T-helper 1 cell treated with Interleukin-12 subunit alpha and Interleukin-12 subunit beta and Interleukin-4 antibody, amounts not matched to agents 30 μg/mL and 1 μg/mL, for 36 hours (primary cell): Measurements from ENCODE around the gene PFKM.

ENCODE experiments used
- H3K27ac Mint-ChIP-seq: one replicate; pipeline ENCODE4 v1.8.0; 2021; ENCODE audit warnings: mild to moderate bottlenecking, mixed read lengths
- H3K27me3 Mint-ChIP-seq: one replicate; pipeline ENCODE4 v1.8.0; 2021; ENCODE audit warnings: low read depth, mixed read lengths
- H3K36me3 Mint-ChIP-seq: one replicate; pipeline ENCODE4 v1.8.0; 2021; ENCODE audit warnings: low read depth, mixed read lengths
- H3K4me1 Mint-ChIP-seq: one replicate; pipeline ENCODE4 v1.8.0; 2021; ENCODE audit warnings: low read depth, mixed read lengths
- H3K4me3 Mint-ChIP-seq: one replicate; pipeline ENCODE4 v1.8.0; 2021; ENCODE audit warnings: mild to moderate bottlenecking, moderate library complexity, mixed read lengths
- H3K9me3 Mint-ChIP-seq: one replicate; pipeline ENCODE4 v1.8.0; 2021; ENCODE audit warnings: mixed read lengths

The PFKM gene

DNA sequence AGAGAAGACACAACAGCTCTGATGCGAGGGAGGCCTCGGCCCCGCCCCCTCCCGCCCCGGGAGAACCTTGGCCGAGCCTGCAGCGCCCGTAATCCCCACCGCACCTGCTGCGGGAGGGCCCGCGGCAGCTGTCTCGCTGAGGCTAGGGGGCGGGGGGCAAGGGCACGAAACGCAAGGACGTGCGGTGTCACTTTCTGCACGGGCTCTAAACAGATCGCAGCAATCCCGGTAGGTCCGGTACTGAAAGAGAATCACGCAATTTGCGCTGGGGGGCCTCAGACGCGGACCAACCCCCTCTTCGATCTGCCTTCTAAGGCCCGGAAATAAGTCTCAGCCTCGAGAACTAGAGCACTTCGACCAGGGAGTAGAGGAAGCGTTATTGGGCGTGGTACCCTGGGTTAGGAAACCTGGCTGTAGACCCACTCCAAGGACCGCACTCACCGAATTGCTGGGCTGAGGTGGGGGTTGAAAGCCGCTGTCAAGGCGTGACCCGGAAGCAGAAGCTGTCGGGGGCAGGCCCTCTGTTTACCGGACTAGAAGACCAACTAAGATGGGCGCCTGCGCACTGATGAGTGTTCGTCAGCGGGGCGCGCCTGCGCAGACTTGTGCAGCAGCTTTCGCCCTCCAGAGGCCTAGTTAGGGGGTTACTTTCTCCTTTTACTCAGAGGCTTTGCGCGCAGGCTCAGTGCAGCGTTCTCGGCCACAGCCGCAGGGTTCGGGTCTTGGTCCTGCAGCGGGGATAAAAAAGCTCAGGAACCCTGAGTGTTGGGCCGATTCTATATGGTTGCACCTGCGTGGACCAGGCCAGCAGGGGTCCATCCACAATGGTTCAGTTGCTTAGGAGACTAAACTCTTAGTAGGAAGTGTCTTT lies 38.1 kb downstream of the PFKM start, which contains the start of gene ASB8:
Gene ASB8 (minus strand): TSS at position 498 of the 871 bp plus-strand sequence. CDS start 4,019 bp downstream, outside the sequence.
- H3K4me1 Mint-ChIP-seq, result peaks cover 24% of the 10 kb centered on the region
- peaks cover 15% of the 10 kb centered on the region for H3K36me3 Mint-ChIP-seq
- H3K27me3 Mint-ChIP-seq, result peaks cover 7% of the 10 kb centered on the region
- peak within 1 kb of the TSS; percentile 94 for H3K27ac Mint-ChIP-seq
- H3K9me3 Mint-ChIP-seq, result no peaks in the 10 kb centered on the region
- H3K4me3 Mint-ChIP-seq, result peak within 1 kb of the TSS; percentile 94

DNA sequence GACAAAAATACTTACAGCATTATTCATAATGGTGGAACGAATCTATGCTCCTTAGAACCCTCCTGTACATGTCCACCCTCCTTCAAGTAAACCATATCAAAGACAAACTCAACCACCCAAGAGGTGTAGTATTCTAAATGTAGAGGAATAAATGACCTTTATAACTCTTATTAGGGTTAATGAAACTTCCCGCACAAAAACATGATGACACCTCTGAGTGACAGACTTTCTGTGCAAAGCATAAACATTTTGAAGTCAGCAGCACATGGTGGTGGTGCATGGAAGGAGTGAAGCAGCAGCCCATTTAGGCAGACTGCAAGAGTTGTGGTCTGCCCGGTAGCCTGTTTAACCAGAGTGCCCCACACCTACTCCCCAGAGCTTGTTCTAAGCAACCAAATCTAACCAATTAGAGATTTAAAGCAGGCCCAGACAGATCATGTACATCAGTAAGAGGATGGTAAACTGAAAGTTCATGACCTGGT lies 38.8 kb downstream of the PFKM start:
- Mint-ChIP-seq H3K4me1 (peaks cover 23% of the 10 kb centered on the region), H3K27ac (peak overlapping the region; percentile 94), H3K4me3 (peak overlapping the region; percentile 94), H3K27me3 (peaks cover 7% of the 10 kb centered on the region), H3K9me3 (no peaks in the 10 kb centered on the region), H3K36me3 (peaks cover 14% of the 10 kb centered on the region)

DNA sequence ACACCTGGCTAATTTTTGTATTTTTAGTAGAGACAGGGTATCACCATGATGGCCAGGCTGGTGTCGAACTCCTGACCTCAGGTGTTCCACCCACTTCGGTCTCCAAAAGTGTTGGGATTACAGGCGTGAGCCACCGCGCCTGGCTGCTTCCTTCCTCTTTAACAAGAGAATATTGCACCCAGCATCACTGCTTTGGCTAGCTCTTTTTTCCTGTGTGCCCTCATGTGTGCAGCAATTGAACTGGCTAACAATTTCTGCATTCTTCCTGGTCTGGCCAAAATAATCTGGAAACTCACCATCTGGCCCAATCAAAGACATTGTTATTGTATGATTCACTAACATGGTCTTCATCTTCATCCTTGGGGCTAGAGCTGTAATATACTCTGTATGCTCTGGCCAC lies 40.9 kb downstream of the PFKM start:
- peaks cover 15% of the 10 kb centered on the region for H3K4me1 Mint-ChIP-seq
- H3K9me3 Mint-ChIP-seq, result no peaks in the 10 kb centered on the region
- no peak overlapping the region for H3K27ac Mint-ChIP-seq
- peaks cover 5% of the 10 kb centered on the region for H3K36me3 Mint-ChIP-seq
- H3K27me3 Mint-ChIP-seq, result peaks cover 16% of the 10 kb centered on the region
- H3K4me3 Mint-ChIP-seq, result no peak overlapping the region

DNA sequence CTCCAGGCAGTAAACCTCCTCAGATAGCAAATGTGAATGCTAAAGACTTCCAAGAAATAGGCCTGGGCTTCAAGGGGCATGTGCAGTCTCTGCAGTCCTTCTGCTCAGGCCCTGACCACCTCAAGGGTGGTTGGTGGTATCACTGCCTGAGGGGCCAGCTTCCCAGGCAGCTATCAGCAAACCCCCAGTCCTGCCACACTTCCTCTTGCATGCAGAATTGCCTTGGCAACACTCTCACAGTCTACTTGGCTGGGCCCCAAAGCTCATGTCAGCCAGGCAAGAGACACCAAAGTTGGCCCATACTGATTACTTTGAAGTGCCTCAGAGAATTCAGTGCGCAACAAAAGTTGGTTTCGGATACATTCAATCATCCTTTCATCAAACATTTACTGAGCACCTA lies 41.6 kb downstream of the PFKM start:
- peaks cover 17% of the 10 kb centered on the region for H3K4me1 Mint-ChIP-seq
- H3K27ac Mint-ChIP-seq, result no peak overlapping the region
- peaks cover 22% of the 10 kb centered on the region for H3K27me3 Mint-ChIP-seq
- H3K4me3 Mint-ChIP-seq, result no peak overlapping the region
- no peaks in the 10 kb centered on the region for H3K9me3 Mint-ChIP-seq
- H3K36me3 Mint-ChIP-seq, result peaks cover 5% of the 10 kb centered on the region

DNA sequence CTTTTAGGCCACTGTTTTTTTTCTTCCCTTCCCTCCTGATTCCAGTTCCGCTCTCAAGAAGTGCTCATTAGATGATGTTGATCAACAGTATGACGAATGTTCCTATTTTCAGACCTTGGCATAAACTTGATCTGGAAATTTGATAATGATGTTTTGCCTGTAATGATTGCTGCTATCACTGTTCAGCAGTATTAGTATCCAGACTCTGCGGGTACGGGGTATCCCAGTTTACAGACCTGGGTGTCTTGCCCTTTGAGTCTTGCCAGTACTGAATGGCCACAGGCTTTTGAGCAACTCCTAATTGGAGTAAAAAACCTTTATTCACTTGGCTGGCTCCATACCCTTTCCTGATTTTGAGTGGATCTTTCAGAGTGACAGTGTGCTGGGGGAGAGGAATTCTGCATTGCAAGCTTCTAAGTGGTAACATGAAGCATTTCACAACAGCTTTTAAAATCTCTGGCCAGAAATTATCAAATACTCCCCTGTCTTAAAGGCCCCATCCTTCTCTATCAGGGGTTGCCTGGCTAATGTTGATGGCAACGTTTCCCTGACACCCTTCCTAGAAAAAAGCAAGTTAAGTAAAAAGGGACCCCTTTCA lies 44.1 kb downstream of the PFKM start:
- H3K9me3 Mint-ChIP-seq, result no peaks in the 10 kb centered on the region
- peaks cover 2% of the 10 kb centered on the region for H3K4me1 Mint-ChIP-seq
- no peak overlapping the region for H3K27ac Mint-ChIP-seq
- no peaks in the 10 kb centered on the region for H3K36me3 Mint-ChIP-seq
- H3K4me3 Mint-ChIP-seq, result no peak overlapping the region
- peaks cover 35% of the 10 kb centered on the region for H3K27me3 Mint-ChIP-seq

DNA sequence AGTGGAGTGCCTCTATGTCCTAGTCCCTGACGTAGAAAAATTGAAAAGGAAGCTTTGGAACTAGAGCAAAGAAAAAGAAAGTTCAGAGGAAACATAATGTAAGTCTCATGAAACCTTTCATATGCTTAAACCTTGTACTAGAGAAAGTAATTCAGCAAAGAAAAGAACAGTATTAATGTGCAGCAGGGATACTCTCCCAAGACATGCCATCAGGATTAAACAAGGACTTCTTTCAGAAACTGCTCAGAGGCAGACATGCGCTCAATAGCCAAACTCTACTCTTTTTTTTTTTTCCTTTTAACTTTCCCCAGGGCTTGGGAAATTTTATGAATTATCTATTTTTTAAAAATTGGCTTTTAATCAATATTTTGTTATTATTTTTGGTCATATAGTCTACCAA lies 45.3 kb downstream of the PFKM start:
- Mint-ChIP-seq H3K27me3 (peaks cover 35% of the 10 kb centered on the region), H3K27ac (no peak overlapping the region), H3K4me3 (no peak overlapping the region), H3K9me3 (no peaks in the 10 kb centered on the region), H3K4me1 (peaks cover 2% of the 10 kb centered on the region), H3K36me3 (no peaks in the 10 kb centered on the region)

DNA sequence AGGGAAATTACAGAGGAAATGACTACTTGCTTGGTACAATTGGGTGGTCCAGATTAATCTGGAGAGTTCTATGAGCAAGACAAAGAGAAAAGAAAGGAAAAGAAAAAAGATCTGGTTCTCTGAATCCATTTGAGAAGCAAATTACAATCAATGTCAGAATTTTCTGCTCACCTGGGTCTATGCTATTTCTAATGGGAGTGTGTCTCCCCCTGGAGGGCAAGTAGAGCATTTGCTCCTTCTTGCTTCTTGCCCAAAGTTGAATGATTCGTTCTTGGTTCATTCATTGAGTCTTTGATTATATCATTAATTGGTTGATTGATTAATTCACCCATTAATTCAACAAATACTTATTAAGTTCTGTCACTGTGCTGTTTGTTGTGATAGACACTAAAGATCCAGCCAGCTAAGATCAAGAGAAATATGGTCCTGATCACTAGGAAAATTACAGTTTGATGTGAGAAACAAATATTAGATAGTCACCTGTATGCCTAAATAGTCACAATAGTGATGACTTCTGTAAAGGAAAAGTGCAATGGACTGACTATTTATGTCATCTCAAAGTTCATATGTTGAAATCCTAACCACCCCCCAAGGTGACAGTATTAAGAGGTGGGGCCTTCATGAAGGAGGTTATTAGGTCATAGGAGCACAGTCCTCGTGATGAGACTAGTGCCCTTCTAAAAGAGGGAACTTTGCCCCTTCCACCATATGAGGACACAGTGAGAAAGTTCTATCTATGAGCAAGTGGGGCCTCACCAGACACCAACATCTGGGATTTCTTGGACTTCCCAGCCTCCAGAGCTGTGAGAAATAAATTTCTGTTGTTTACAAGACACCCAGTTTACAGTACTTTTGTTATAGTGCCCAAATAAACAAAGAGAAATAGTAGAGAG lies 46.2 kb downstream of the PFKM start:
- no peaks in the 10 kb centered on the region for H3K9me3 Mint-ChIP-seq
- peaks cover 35% of the 10 kb centered on the region for H3K27me3 Mint-ChIP-seq
- H3K4me3 Mint-ChIP-seq, result no peak overlapping the region
- H3K36me3 Mint-ChIP-seq, result no peaks in the 10 kb centered on the region
- peaks cover 2% of the 10 kb centered on the region for H3K4me1 Mint-ChIP-seq
- H3K27ac Mint-ChIP-seq, result peak overlapping the region; percentile 12

DNA sequence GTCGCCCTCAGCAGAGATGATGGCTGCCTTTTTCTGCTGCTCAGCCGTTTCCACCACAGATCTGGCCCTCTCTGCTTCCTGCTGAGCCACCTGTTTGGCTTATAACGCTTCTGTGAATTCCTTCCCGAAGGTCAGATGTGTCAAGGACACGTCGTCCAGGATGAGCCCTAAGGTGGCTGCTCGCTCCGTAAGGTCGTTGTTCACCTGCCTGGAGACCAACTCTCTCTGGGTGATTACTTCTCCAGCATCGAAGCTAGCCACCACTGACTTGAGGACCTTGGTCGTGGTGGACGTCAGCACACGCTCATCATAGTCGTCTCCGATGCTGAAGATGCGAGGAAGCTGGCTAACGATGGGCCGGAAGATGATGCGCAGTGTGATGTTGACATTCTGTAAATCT lies 49.8 kb downstream of the PFKM start:
- Mint-ChIP-seq H3K27ac (no peak overlapping the region), H3K4me3 (no peak overlapping the region), H3K27me3 (peaks cover 20% of the 10 kb centered on the region), H3K9me3 (no peaks in the 10 kb centered on the region), H3K4me1 (peaks cover 2% of the 10 kb centered on the region), H3K36me3 (no peaks in the 10 kb centered on the region)

DNA sequence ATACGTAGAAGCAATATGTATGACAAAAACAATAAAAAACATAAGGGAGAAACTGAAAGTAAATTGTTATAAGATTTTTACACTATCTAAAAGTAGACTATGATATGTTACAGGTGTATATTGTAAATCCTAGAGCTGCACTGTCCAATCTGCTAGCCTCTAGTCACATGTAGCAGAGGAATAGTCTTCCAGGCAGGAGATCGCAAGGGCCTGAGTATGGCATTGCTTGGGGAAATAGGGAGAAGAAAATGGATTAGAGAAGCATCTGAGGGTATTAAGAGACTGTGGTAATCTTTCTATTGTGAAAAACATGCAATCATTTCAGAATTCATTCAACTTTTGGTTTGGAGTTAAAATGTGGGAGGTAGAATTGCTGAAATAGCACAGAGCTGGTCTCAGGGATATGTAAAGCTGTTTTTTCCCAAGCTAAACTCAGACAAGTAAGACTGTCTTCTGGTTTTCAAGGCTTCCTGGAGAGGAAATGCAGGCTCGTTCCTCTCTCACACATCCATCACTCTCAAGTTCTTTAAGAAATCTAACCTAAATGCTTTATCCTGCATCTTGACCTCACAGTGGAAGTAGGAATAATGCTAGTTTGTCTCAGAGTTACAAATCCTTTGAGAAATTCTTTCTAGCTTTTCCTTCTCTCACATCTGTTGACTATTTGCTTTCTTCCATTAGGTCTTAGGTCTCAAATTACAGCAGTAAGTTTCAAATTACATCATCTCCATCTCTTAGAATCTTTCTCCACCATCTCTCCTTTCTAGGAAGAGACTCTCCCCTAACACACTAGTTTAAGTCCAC lies 56.7 kb downstream of the PFKM start:
- H3K4me3 Mint-ChIP-seq, result peak overlapping the region; percentile 73
- peaks cover 37% of the 10 kb centered on the region for H3K27me3 Mint-ChIP-seq
- peak overlapping the region; percentile 77 for H3K27ac Mint-ChIP-seq

DNA sequence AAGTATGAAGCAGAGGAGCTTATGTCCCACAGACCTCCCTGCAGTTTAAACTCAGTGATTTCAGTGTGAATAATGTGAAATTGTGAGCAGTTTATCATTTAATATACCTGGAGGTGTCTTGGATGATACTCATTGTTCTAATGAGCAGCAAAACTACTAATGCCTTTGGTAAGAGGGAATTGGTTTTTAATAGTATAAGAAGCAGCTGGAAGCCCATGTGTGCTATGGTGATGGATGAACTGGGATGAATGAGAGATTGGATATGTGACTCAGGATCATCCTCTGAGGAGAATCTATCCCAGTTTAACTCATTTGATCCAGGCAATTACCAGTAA lies 57.2 kb downstream of the PFKM start:
- Mint-ChIP-seq H3K4me1 (peaks cover 12% of the 10 kb centered on the region), H3K4me3 (peak overlapping the region; percentile 73)

More for the DNA sequence above, 56.7 kb downstream of the PFKM start:
- Mint-ChIP-seq H3K4me1 (peaks cover 12% of the 10 kb centered on the region), H3K9me3 (no peaks in the 10 kb centered on the region), H3K36me3 (no peaks in the 10 kb centered on the region)

DNA sequence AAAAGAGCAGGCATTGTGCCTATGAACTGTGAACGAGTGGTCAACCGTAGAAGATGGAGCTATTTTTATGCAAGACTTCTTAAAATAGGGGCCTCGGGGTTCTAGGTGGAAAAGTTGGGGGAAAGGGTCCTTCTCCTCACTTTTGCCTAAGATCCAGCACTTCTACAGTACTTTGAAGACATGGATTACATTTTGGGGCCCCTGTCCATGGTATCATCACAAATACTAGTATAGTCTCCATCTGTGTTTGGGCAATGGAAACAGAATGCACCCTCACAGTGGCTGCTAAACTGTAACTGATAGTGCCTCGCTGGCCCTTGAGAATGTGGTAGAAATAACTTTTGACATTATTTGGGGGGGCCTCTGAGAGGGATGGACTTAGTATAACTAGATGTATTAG lies 58.8 kb downstream of the PFKM start:
- Mint-ChIP-seq H3K27ac (no peak overlapping the region), H3K4me1 (peaks cover 17% of the 10 kb centered on the region), H3K9me3 (no peaks in the 10 kb centered on the region), H3K4me3 (no peak overlapping the region), H3K27me3 (peaks cover 52% of the 10 kb centered on the region), H3K36me3 (no peaks in the 10 kb centered on the region)

More for the DNA sequence above, 57.2 kb downstream of the PFKM start:
- H3K27me3 Mint-ChIP-seq, result peaks cover 43% of the 10 kb centered on the region
- no peaks in the 10 kb centered on the region for H3K9me3 Mint-ChIP-seq
- H3K36me3 Mint-ChIP-seq, result no peaks in the 10 kb centered on the region
- peak overlapping the region; percentile 77 for H3K27ac Mint-ChIP-seq

DNA sequence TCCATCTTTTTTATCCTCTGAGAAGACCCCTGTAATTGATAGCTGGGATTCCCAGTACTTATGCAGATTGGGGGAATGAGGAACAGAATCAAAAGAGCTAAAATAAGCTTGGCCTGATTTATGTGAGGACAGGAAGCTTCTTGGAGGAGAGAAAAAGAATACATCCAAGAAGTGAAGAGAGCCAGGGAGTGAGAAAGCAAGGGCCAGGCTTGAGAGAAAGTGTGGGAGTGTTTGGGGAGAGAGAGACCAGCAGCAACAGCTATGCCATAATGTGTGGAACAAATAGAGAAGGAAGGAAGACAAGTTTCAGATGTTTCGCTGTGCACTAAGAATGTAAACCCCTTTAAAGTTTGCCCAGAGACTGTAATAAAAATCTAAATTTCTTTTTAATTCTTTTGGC lies 60.3 kb downstream of the PFKM start:
- Mint-ChIP-seq H3K27ac (no peak overlapping the region), H3K27me3 (peaks cover 58% of the 10 kb centered on the region), H3K9me3 (no peaks in the 10 kb centered on the region), H3K4me1 (peaks cover 17% of the 10 kb centered on the region), H3K36me3 (no peaks in the 10 kb centered on the region), H3K4me3 (no peak overlapping the region)

DNA sequence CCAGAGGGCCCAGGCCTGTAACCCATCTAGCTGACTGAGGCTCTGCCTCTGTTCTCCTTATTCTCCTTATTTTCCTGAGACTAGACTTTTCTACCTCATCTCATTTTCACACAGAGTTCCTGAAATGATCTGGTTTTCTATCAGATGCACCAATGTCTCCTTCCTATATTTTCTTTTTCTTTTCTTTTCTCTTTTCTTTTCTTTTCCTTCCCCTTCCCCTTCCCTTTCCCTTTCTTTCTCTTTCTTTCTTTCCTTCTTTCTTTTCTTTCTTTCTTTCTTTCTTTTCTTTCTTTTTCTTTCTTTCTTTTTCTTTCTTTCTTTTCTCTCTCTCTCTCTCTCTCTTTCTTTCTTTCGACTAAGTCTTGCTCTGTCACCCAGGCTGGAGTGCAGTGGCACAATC lies 61.3 kb downstream of the PFKM start:
- Mint-ChIP-seq H3K4me3 (no peak overlapping the region), H3K27ac (no peak overlapping the region), H3K36me3 (no peaks in the 10 kb centered on the region), H3K4me1 (peaks cover 16% of the 10 kb centered on the region), H3K9me3 (no peaks in the 10 kb centered on the region), H3K27me3 (peaks cover 67% of the 10 kb centered on the region)
